Bronchial epithelial cell (primary cell): ENCODE data around the gene PIP5K1A. TPM values are rescaled to one million over a fixed set of nuclear protein-coding genes. Genes with fewer than 3 reads are reported as not detected.
"Not testable (repeated sequence)": the region's sequence is repeated elsewhere in the genome, so short reads cannot be mapped to it uniquely, and the experiment has no call there.

Experiments
- DNase-seq: peaks from one replicate; pipeline ENCODE4 v3.0.0-alpha.2; 2010; ENCODE audit warnings: low read depth
- FAIRE-seq: peaks from 2 replicates; lab custom pipeline; 2011; peaks lifted over from hg19 to GRCh38; lab: Jason Lieb, UNC
- H3K27me3 ChIP-seq: 2 replicates; pipeline ENCODE4 v1.5.1; 2011; ENCODE audit warnings: low read length; ENCODE audit not compliant: control insufficient read depth, insufficient read depth
- H3K36me3 ChIP-seq: 2 replicates; pipeline ENCODE4 v1.5.1; 2011; ENCODE audit warnings: low read length; ENCODE audit not compliant: control insufficient read depth, insufficient read depth
- H3K4me3 ChIP-seq: 2 replicates; pipeline ENCODE4 v1.5.1; 2011; ENCODE audit warnings: mild to moderate bottlenecking, low read depth, low read length, control low read depth
- CTCF ChIP-seq: IDR thresholded peaks from 2 replicates; pipeline ENCODE4 v1.5.1; 2011; ENCODE audit warnings: mild to moderate bottlenecking, moderate library complexity, low read length, control low read depth, inconsistent platforms; ENCODE audit not compliant: insufficient read depth, severe bottlenecking
- total RNA-seq: library from RNA; depleted of rRNA; stranded (reverse); fragments of >200 nt; gene quantifications from 2 replicates; pipeline ENCODE4 v1.2.1, GENCODE V29; 2014

PIP5K1A gene
- total RNA-seq, 1 donor from 2014 or later: 44.0 TPM

DNA sequence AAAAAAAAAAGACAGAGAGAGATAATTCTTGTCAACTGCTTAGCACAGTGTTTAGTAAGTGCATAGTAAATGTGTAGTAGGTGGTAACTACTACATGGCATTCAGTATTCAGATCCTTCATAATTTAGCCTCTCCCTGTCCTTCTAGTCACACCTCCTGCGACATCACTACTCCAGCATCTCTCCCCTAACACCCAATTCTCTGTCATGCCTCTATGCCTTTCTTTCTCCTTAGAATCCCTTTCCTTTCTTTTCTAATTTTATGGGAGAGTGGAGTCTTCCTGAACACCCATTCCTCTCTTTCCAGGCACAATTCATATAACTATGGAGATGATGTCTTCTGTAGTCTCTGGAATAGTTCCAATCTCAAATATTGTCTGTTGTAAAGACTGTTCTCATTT, 4.5 kb upstream of the PIP5K1A start:
- H3K27me3 ChIP-seq: no peaks in the 10 kb centered on the region
- TF ChIP-seq CTCF: no peak
- H3K4me3 ChIP-seq: no peak overlapping the region
- DNase-seq (no peak), FAIRE-seq (no peak)
- H3K36me3 ChIP-seq: no peaks in the 10 kb centered on the region

- H3K36me3 ChIP-seq, H3K27me3 ChIP-seq, FAIRE-seq: not testable (repeated sequence)
- H3K4me3 ChIP-seq: peak overlapping the region; percentile 7
- peak; percentile 98 for DNase-seq
Observed at GRCh38 chr1:151194894-151195594, 3.3 kb upstream of the PIP5K1A start.

GRCh38 chr1:151196292-151196800, 2.0 kb upstream of the PIP5K1A start:
- TF ChIP-seq CTCF: peak; percentile 29
- DNase-seq: peak; percentile 87
- FAIRE-seq: no peak
- no peaks in the 10 kb centered on the region for H3K36me3 ChIP-seq
- H3K4me3 ChIP-seq: no peak overlapping the region
- no peaks in the 10 kb centered on the region for H3K27me3 ChIP-seq

DNA sequence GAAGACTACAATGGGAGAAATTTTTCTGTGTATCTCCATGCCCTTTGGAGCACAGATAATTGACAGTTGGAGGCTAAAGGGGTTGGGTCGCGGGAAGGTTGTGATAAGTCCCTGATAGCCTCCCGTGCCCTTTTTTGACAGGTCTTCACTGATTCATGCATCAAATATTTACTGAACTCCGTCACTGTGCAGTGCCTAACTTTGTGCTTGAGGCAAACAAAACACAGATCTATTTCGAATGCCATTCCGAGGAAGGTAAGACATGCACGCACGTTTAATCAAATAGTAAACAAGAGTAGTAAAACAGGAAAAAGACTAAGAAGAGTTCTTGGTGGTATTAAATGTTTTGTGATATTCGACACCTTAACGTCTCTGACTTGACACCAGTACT, 494 bp upstream of the PIP5K1A start:
- FAIRE-seq: no peak
- peak overlapping the region; percentile 62 for H3K4me3 ChIP-seq
- peak; percentile 62 for DNase-seq

GRCh38 chr1:151199873-151200581, 1.7 kb downstream of the PIP5K1A start:
- DNase-seq: peak; percentile 90
- no peak for FAIRE-seq
- TF ChIP-seq CTCF: no peak
- Histone ChIP-seq H3K27me3 (no peaks in the 10 kb centered on the region), H3K4me3 (peak overlapping the region; percentile 62), H3K36me3 (peaks cover 9% of the 10 kb centered on the region)

More for the DNA sequence above, 494 bp upstream of the PIP5K1A start:
- H3K27me3 ChIP-seq: no peaks in the 10 kb centered on the region
- peaks cover 5% of the 10 kb centered on the region for H3K36me3 ChIP-seq
- TF ChIP-seq CTCF: no peak

DNA sequence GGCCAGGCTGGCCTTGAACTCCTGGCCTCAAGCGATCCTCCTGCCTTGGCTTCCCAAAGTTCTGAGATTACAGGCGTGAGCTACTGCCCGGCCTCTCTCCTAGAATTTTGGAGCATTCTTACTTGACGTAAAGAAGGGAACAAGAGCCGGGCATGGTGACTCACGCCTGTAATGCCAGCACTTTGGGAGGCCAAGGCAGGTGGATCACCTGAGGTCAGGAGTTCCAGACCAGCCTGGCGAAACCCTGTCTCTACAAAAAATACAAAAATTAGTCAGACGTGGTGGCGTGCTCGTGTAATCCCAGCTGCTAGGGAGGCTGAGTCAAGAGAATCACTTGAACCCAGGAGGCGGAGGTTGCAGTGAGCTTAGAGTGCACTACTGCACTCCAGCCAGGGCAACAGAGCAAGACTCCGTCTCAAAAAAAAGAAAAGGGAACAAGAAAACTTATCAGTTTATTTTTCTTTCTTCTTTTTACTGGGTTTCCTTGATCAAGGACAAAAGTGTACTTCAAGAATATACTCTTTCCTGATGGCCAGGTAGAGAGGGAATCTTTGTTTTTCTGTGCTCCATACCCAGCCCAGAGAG, 7.1 kb downstream of the PIP5K1A start:
- not testable (repeated sequence) for FAIRE-seq, H3K27me3 ChIP-seq, DNase-seq, H3K4me3 ChIP-seq
- peaks cover 13% of the 10 kb centered on the region for H3K36me3 ChIP-seq
